Stimulated activated naive B cell treated with anti-CD40 and anti-IgM and Interleukin-4, amounts not matched to agents 10 μg/mL and 1 μg/mL and 100 μg/mL, for 72 hours (primary cell): ENCODE data around the gene CENPK.
A peak's percentile ranks its signal among the peaks of the same experiment; 100 is the strongest.
"Not testable (repeated sequence)": the region's sequence is repeated elsewhere in the genome, so short reads cannot be mapped to it uniquely, and the experiment has no call there.

Source experiments
- ATAC-seq, 2 donors: fragments of 150-1000 bp; cut with Tn5 transposase; replicated peaks; 2 replicates each; pipeline ENCODE4 v1.10.0; 2021; ENCODE audit warnings: moderate library complexity in 1 of 2
- DNase-seq: peaks from one replicate; pipeline ENCODE4 v3.0.0; 2021
- H3K27ac Mint-ChIP-seq: one replicate; pipeline ENCODE4 v1.8.0; 2022; ENCODE audit warnings: mild to moderate bottlenecking, mixed read lengths
- H3K27me3 Mint-ChIP-seq, 2 donors: one replicate each; pipeline ENCODE4 v1.8.0; 2022; ENCODE audit warnings: mixed read lengths in 2 of 2
- H3K36me3 Mint-ChIP-seq, 2 donors: one replicate each; pipeline ENCODE4 v1.8.0; 2022; ENCODE audit warnings: mixed read lengths in 2 of 2, mild to moderate bottlenecking in 1 of 2
- H3K4me1 Mint-ChIP-seq, 2 donors: one replicate each; pipeline ENCODE4 v1.8.0; 2022; ENCODE audit warnings: mixed read lengths in 2 of 2, mild to moderate bottlenecking in 1 of 2
- H3K4me3 Mint-ChIP-seq, 2 donors: one replicate each; pipeline ENCODE4 v1.8.0; 2022; ENCODE audit warnings: mild to moderate bottlenecking in 2 of 2, mixed read lengths in 2 of 2, moderate library complexity in 1 of 2
- H3K9me3 Mint-ChIP-seq, 2 donors: one replicate each; pipeline ENCODE4 v1.8.0; 2022; ENCODE audit warnings: mixed read lengths in 2 of 2, mild to moderate bottlenecking in 1 of 2

CENPK gene, protein sequence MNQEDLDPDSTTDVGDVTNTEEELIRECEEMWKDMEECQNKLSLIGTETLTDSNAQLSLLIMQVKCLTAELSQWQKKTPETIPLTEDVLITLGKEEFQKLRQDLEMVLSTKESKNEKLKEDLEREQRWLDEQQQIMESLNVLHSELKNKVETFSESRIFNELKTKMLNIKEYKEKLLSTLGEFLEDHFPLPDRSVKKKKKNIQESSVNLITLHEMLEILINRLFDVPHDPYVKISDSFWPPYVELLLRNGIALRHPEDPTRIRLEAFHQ

GRCh38 chr5:65562731-65563701 is at the start of gene CENPK, which contains the start of gene PPWD1:
Gene CENPK (minus strand): TSS chr5:65563168. CDS start chr5:65554907, 8,261 bp downstream.
Gene PPWD1 (plus strand): TSS chr5:65563296. CDS start chr5:65563311, 15 bp downstream.
- H3K4me1 Mint-ChIP-seq, result peaks cover 21 to 35% of the 10 kb centered on the region in 2 donors
- ATAC-seq, result peak; percentile 99
- DNase-seq, result peak; percentile 93
- H3K4me3 Mint-ChIP-seq, result peak within 1 kb of the TSS; percentile 96
- H3K36me3 Mint-ChIP-seq, result peaks cover 8 to 16% of the 10 kb centered on the region in 2 donors
- H3K27me3 Mint-ChIP-seq, result no peaks in the 10 kb centered on the region
- H3K27ac Mint-ChIP-seq, result peak within 1 kb of the TSS; percentile 98
- H3K9me3 Mint-ChIP-seq, result no peaks in the 10 kb centered on the region

- no peak for ATAC-seq
- Mint-ChIP-seq H3K27me3 (no peaks in the 10 kb centered on the region), H3K4me3 (no peak overlapping the region), H3K27ac (no peak overlapping the region), H3K4me1 (peaks cover 3 to 6% of the 10 kb centered on the region in 2 donors), H3K9me3 (no peaks in the 10 kb centered on the region), H3K36me3 (peaks cover 22 to 55% of the 10 kb centered on the region in 2 donors)
- no peak for DNase-seq
These were observed 49.4 kb upstream of the CENPK start for GRCh38 chr5:65612298-65612907.

GRCh38 chr5:65611524-65611923 is 48.6 kb upstream of the CENPK start:
- H3K9me3 Mint-ChIP-seq, result no peaks in the 10 kb centered on the region
- H3K36me3 Mint-ChIP-seq, result peaks cover 22 to 60% of the 10 kb centered on the region in 2 donors
- no peak overlapping the region for H3K4me3 Mint-ChIP-seq
- H3K4me1 Mint-ChIP-seq, result peaks cover 3 to 6% of the 10 kb centered on the region in 2 donors
- no peak overlapping the region for H3K27ac Mint-ChIP-seq
- DNase-seq (no peak), ATAC-seq (no peak)
- no peaks in the 10 kb centered on the region for H3K27me3 Mint-ChIP-seq

- peaks cover 48 to 67% of the 10 kb centered on the region in 2 donors for H3K36me3 Mint-ChIP-seq
- DNase-seq, H3K27ac Mint-ChIP-seq, ATAC-seq, H3K27me3 Mint-ChIP-seq, H3K4me3 Mint-ChIP-seq: not testable (repeated sequence)
- peaks cover 15 to 20% of the 10 kb centered on the region in 2 donors for H3K4me1 Mint-ChIP-seq
- H3K9me3 Mint-ChIP-seq, result peaks cover 10 to 22% of the 10 kb centered on the region in 2 donors
These were observed 38.8 kb upstream of the CENPK start for GRCh38 chr5:65601761-65602160.

DNA sequence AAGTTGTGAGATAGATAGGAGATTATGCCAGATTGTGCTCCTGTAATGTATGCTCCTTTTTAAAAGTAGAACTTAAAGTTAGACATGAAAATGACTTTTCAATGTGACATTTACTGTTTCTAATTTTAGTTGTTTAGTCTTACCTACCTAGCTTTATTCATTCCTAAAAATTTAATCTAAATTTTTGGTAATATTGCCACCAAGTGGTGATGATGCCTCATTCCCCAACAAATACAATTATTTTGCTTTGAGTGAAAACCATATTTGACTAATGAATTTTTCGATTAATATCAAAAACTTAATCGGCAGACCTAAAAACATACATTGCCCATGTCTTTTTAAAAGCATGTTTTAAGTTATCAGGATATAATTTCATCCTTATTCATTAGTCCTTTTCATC is 25.7 kb upstream of the CENPK start:
- Mint-ChIP-seq H3K27me3 (no peaks in the 10 kb centered on the region), H3K4me1 (no peaks in the 10 kb centered on the region), H3K27ac (no peak overlapping the region), H3K4me3 (no peak overlapping the region), H3K36me3 (peaks cover 16 to 19% of the 10 kb centered on the region in 2 donors), H3K9me3 (no peaks in the 10 kb centered on the region)
- no peak for ATAC-seq
- no peak for DNase-seq

DNA sequence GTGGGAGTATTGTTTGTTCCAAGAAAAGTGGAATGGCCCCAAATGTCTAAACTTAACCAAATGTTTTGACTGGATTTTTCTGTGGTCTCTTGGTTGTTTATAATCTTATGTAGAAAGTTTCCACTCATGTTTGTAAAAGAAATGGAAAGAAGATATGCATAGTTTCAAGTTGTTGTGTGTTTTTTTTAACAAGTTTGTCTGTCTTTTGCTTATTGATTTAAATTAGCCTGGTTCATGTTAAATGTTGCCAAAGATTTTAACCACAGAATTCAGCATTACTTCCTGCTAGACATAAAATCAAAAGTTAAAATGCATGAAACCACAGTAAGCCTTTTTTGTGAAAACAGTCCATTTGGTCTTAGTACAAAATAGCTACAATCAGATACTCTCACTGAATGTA is 14.2 kb upstream of the CENPK start:
- no peak for ATAC-seq
- Mint-ChIP-seq H3K36me3 (peaks cover 27 to 49% of the 10 kb centered on the region in 2 donors), H3K27ac (no peak overlapping the region), H3K4me3 (no peak overlapping the region), H3K27me3 (no peaks in the 10 kb centered on the region), H3K4me1 (peaks cover 4 to 10% of the 10 kb centered on the region in 2 donors), H3K9me3 (no peaks in the 10 kb centered on the region)
- no peak for DNase-seq

DNA sequence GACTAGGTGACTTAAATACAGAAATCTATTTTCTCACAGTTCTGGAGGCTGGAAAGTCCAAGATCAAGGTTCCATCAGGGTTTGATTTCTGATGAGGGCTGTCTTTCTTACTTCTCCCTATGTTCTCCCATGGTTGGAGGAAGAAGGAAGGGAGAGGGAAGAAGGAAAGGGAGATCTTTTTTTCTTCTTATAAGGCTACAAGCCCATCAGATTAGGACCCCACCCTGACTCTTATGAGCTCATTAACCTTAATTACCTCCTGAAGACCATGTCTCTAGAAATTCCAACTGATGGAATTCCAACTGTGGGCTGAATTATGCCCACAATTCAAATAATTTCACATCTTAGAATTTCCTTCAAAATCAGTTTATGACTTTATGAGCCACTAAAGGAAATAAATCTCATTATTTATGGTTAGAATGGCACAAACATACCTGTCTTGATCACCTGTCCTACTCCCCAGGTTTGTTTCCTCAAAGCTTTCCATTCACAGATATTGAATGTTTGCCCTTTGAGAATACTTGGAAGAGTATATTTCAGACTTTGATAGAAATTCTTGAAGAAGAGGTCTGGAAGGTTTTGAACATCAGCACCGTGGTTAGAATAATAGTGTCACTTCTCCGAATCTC is 7.7 kb upstream of the CENPK start:
- peaks cover 17 to 41% of the 10 kb centered on the region in 2 donors for H3K36me3 Mint-ChIP-seq
- no peak overlapping the region for H3K4me3 Mint-ChIP-seq
- H3K27ac Mint-ChIP-seq, result no peak overlapping the region
- no peak for DNase-seq
- no peaks in the 10 kb centered on the region for H3K9me3 Mint-ChIP-seq
- ATAC-seq, result no peak
- H3K4me1 Mint-ChIP-seq, result peaks cover 12 to 22% of the 10 kb centered on the region in 2 donors
- no peaks in the 10 kb centered on the region for H3K27me3 Mint-ChIP-seq

DNA sequence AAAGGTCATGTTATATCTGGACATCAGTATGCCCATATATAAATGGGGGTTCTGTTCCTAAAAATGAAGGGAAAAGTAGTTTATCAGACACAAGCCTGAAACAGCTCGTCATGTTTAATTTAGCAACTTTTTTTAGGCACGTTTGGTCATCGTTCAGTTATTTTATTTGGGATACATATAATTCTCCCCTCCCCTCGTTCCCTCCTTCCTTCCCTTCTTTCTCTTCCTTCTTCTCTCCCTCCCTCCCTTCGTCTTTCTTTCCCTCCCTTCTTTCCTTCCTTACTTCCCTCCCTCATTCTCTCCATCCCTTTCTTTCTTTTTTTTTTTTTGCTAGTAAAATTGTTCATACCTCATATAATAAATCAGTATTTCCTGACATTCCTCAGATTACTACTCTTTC is 3.5 kb upstream of the CENPK start:
- Mint-ChIP-seq H3K9me3 (no peaks in the 10 kb centered on the region), H3K36me3 (peaks cover 9 to 11% of the 10 kb centered on the region in 2 donors), H3K27ac (peak overlapping the region; percentile 25), H3K4me3 (no peak overlapping the region), H3K27me3 (no peaks in the 10 kb centered on the region), H3K4me1 (peaks cover 21 to 35% of the 10 kb centered on the region in 2 donors)
- no peak for DNase-seq
- ATAC-seq, result no peak

- Mint-ChIP-seq H3K4me1 (peaks cover 21 to 35% of the 10 kb centered on the region in 2 donors), H3K4me3 (peak overlapping the region; percentile 96), H3K27ac (peak overlapping the region; percentile 98), H3K9me3 (no peaks in the 10 kb centered on the region), H3K36me3 (peaks cover 9 to 11% of the 10 kb centered on the region in 2 donors), H3K27me3 (no peaks in the 10 kb centered on the region)
- DNase-seq (no peak), ATAC-seq (no peak)
These were observed 809 bp upstream of the CENPK start for GRCh38 chr5:65563777-65564176.

GRCh38 chr5:65556718-65557117 is 6.2 kb downstream of the CENPK start:
- no peaks in the 10 kb centered on the region for H3K27me3 Mint-ChIP-seq
- no peak overlapping the region for H3K4me3 Mint-ChIP-seq
- no peaks in the 10 kb centered on the region for H3K4me1 Mint-ChIP-seq
- peaks cover 4 to 21% of the 10 kb centered on the region in 2 donors for H3K36me3 Mint-ChIP-seq
- H3K9me3 Mint-ChIP-seq, result no peaks in the 10 kb centered on the region
- DNase-seq (no peak), ATAC-seq (no peak)
- H3K27ac Mint-ChIP-seq, result no peak overlapping the region

DNA sequence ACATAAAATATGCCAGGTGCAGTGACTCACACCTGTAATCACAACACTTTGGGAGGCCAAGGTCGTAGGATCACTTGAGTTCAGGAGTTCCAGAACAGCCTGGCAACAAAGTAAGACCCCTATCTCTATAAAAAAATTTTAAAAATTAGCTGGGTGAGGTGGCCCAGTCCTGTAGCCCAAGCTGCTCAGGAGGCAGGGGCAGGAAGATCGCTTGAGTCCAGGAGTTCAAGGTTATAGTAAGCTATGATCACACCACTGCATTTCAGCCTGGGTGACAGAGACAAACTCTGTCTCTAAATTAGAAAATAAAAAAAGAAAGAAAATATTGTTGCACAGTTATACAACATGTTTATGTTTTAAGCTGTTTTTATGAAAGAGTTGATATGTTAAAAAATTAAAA is 6.8 kb downstream of the CENPK start:
- Mint-ChIP-seq H3K4me3 (no peak overlapping the region), H3K36me3 (peaks cover 4 to 21% of the 10 kb centered on the region in 2 donors), H3K27me3 (no peaks in the 10 kb centered on the region), H3K27ac (no peak overlapping the region), H3K4me1 (no peaks in the 10 kb centered on the region), H3K9me3 (no peaks in the 10 kb centered on the region)
- DNase-seq, result no peak
- ATAC-seq, result no peak

DNA sequence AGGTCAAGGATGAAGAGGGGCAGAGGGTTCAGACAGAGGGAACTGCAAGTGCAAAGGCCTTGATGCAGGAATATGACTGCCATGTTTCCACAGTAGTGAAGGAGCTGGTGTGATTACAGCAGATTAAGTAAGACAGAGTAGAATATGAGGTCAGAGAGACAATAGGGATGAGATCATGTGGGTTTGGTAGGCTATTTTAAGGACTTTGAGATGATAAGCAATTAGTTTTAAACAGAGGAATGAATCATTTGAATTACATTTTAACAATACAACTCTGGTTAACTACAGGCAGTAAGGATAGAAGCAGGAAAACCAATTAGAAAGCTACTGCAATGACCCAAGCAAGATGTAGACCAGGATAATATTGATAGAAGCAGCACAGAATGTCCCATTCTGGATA is 7.7 kb downstream of the CENPK start:
- DNase-seq (no peak), ATAC-seq (no peak)
- H3K27me3 Mint-ChIP-seq, result no peaks in the 10 kb centered on the region
- no peak overlapping the region for H3K4me3 Mint-ChIP-seq
- H3K4me1 Mint-ChIP-seq, result no peaks in the 10 kb centered on the region
- H3K27ac Mint-ChIP-seq, result no peak overlapping the region
- H3K9me3 Mint-ChIP-seq, result no peaks in the 10 kb centered on the region
- H3K36me3 Mint-ChIP-seq, result peaks cover 4 to 21% of the 10 kb centered on the region in 2 donors

DNA sequence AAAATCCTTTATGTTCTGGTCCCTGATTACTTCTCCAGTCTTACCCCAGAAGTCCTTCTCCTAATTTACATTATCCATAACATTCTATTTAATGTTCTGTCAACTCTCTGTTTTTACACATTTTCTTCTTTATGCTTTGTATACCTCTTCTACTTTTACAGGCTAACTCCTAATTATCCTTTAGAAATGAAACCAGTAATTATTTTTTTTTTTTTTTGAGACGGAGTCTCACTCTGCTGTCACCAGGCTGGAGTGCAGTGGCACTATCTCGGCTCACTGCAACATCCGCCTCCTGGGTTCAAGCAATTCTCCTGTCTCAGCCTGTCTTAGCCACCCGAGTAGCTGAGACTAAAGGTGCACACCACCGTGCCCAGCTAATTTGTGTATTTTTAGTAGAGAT is 9.0 kb downstream of the CENPK start:
- H3K27me3 Mint-ChIP-seq, result no peaks in the 10 kb centered on the region
- no peak overlapping the region for H3K27ac Mint-ChIP-seq
- H3K36me3 Mint-ChIP-seq, result peaks cover 8 to 26% of the 10 kb centered on the region in 2 donors
- H3K9me3 Mint-ChIP-seq, result no peaks in the 10 kb centered on the region
- no peak for DNase-seq
- ATAC-seq, result no peak
- no peaks in the 10 kb centered on the region for H3K4me1 Mint-ChIP-seq
- no peak overlapping the region for H3K4me3 Mint-ChIP-seq

- DNase-seq, result no peak
- H3K27me3 Mint-ChIP-seq, result no peaks in the 10 kb centered on the region
- no peak for ATAC-seq
- no peak overlapping the region for H3K4me3 Mint-ChIP-seq
- no peaks in the 10 kb centered on the region for H3K4me1 Mint-ChIP-seq
- H3K36me3 Mint-ChIP-seq, result peaks cover 20 to 28% of the 10 kb centered on the region in 2 donors
- H3K27ac Mint-ChIP-seq, result no peak overlapping the region
- no peaks in the 10 kb centered on the region for H3K9me3 Mint-ChIP-seq
These were observed 14.7 kb downstream of the CENPK start for GRCh38 chr5:65548281-65548680.
